RWPE2 (cell line): ENCODE data around the gene PRM1.

Source experiments
- ATAC-seq: fragments of 200-7000 bp; cut with Tn5 transposase; 3 replicates; pipeline ENCODE4 v1.9.1; 2021; ENCODE audit warnings: low read depth
- DNase-seq: peaks from one replicate; pipeline ENCODE4 v3.0.0-alpha.2; 2020; ENCODE audit warnings: low spot score
- H3K27ac ChIP-seq: fragments of 450-650 bp; 2 replicates; pipeline ENCODE4 v1.5.1; 2017; ENCODE audit warnings: mild to moderate bottlenecking; ENCODE audit not compliant: poor library complexity, severe bottlenecking
- H3K27me3 ChIP-seq: fragments of 250-450 bp; sonication (Bioruptor Pico); 2 replicates; pipeline ENCODE4 v1.5.1; 2021; ENCODE audit warnings: mild to moderate bottlenecking, moderate library complexity; ENCODE audit not compliant: insufficient read depth, poor library complexity, severe bottlenecking
- H3K36me3 ChIP-seq: fragments of 250-450 bp; sonication (Bioruptor Pico); 2 replicates; pipeline ENCODE4 v1.5.1; 2020; ENCODE audit warnings: low read depth, mild to moderate bottlenecking, moderate library complexity
- H3K4me1 ChIP-seq: fragments of 250-450 bp; sonication (Bioruptor Pico); 2 replicates; pipeline ENCODE4 v1.5.1; 2021; ENCODE audit warnings: mild to moderate bottlenecking, moderate library complexity; ENCODE audit not compliant: insufficient read depth, poor library complexity, severe bottlenecking
- H3K4me3 ChIP-seq: fragments of 250-450 bp; sonication (Bioruptor Pico); 2 replicates; pipeline ENCODE4 v1.5.1; 2021; ENCODE audit warnings: mild to moderate bottlenecking, moderate library complexity; ENCODE audit not compliant: severe bottlenecking
- H3K9me3 ChIP-seq: fragments of 250-450 bp; sonication (Bioruptor Pico); 2 replicates; pipeline ENCODE4 v1.5.1; 2021; ENCODE audit warnings: mild to moderate bottlenecking, moderate library complexity; ENCODE audit not compliant: severe bottlenecking
- TF ChIP-seq, protein P1 (sequence below): fragments of 450-650 bp; IDR thresholded peaks from one replicate; pipeline ENCODE4 v1.5.1; 2017; ENCODE audit warnings: mild to moderate bottlenecking, moderate library complexity; ENCODE audit not compliant: poor library complexity, severe bottlenecking

The PRM1 gene

DNA sequence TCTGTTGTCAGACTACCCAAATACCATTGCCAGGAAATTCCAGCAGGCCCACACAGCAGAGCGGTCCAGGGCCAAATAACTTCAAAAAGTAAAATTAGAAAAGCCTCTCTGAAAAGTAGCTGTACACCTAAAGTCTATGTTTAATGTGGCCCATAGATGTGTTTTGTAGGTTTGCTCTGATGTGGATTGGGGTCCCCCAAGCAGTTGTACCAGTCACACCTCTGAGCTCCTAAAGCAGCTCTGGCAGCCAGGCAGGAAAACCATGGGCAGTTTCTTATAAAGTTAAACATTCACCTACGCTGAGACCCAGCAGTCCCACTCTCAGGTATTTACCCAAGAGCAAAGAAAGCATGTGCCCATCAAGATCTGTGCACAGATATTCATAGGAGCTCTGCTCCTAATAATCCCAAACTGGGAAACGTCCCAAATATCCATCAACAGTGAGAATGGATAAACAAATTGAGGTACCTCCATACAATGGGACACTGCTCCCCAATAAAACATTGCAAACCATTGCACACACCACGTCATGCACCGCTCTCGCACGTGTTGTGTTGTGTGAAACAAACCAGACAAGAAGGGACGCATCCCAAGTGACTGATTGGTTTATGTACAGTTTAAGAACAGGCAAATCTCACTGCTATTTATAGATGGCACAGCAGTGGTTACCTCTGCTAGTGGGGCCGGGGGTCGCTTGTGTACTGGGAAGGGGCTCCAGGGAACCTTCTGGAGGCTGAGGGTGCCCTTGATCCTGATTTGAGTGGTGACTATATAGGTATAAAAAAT is 15.8 kb upstream of the PRM1 start:
- Histone ChIP-seq H3K27me3 (no peaks in the 10 kb centered on the region), H3K27ac (no peak overlapping the region), H3K4me3 (no peak overlapping the region), H3K9me3 (no peaks in the 10 kb centered on the region), H3K4me1 (no peaks in the 10 kb centered on the region), H3K36me3 (no peaks in the 10 kb centered on the region)
- DNase-seq, result no peak
- TF ChIP-seq, protein P1, sequence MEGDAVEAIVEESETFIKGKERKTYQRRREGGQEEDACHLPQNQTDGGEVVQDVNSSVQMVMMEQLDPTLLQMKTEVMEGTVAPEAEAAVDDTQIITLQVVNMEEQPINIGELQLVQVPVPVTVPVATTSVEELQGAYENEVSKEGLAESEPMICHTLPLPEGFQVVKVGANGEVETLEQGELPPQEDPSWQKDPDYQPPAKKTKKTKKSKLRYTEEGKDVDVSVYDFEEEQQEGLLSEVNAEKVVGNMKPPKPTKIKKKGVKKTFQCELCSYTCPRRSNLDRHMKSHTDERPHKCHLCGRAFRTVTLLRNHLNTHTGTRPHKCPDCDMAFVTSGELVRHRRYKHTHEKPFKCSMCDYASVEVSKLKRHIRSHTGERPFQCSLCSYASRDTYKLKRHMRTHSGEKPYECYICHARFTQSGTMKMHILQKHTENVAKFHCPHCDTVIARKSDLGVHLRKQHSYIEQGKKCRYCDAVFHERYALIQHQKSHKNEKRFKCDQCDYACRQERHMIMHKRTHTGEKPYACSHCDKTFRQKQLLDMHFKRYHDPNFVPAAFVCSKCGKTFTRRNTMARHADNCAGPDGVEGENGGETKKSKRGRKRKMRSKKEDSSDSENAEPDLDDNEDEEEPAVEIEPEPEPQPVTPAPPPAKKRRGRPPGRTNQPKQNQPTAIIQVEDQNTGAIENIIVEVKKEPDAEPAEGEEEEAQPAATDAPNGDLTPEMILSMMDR, result no peak
- peak; percentile 28; the same call in 2 of the 3 replicates for ATAC-seq

GRCh38 chr16:11296351-11296705 is 15.2 kb upstream of the PRM1 start:
- H3K27ac ChIP-seq, result no peak overlapping the region
- TF ChIP-seq, protein P1, result no peak
- ATAC-seq, result no peak
- H3K36me3 ChIP-seq, result no peaks in the 10 kb centered on the region
- no peak for DNase-seq
- no peak overlapping the region for H3K4me3 ChIP-seq
- no peaks in the 10 kb centered on the region for H3K9me3 ChIP-seq
- H3K4me1 ChIP-seq, result no peaks in the 10 kb centered on the region
- H3K27me3 ChIP-seq, result no peaks in the 10 kb centered on the region

GRCh38 chr16:11295672-11296071 is 14.5 kb upstream of the PRM1 start:
- Histone ChIP-seq H3K27me3 (no peaks in the 10 kb centered on the region), H3K9me3 (no peaks in the 10 kb centered on the region), H3K4me1 (no peaks in the 10 kb centered on the region), H3K36me3 (no peaks in the 10 kb centered on the region), H3K4me3 (no peak overlapping the region), H3K27ac (no peak overlapping the region)
- no peak for ATAC-seq
- TF ChIP-seq, protein P1, result no peak
- no peak for DNase-seq

- TF ChIP-seq, protein P1, result no peak
- ATAC-seq, result no peak
Measured at GRCh38 chr16:11292076-11292748, 11.1 kb upstream of the PRM1 start.

More at GRCh38 chr16:11292076-11292748, 11.1 kb upstream of the PRM1 start:
- Histone ChIP-seq H3K9me3 (no peaks in the 10 kb centered on the region), H3K4me1 (no peaks in the 10 kb centered on the region), H3K27ac (no peak overlapping the region), H3K4me3 (no peak overlapping the region), H3K27me3 (no peaks in the 10 kb centered on the region), H3K36me3 (no peaks in the 10 kb centered on the region)
- DNase-seq, result no peak
